CD4-positive, alpha-beta T cell (primary cell): ENCODE measurements around the gene SNX33. TPM values are rescaled to one million over a fixed set of nuclear protein-coding genes. Genes with fewer than 3 reads are reported as not detected.
"Not testable (repeated sequence)": the region's sequence is repeated elsewhere in the genome, so short reads cannot be mapped to it uniquely, and the experiment has no call there.

Experiments used
- ATAC-seq: fragments of 200-7000 bp; cut with Tn5 transposase; one replicate; pipeline ENCODE4 v1.10.0; 2022; ENCODE audit warnings: mild to moderate bottlenecking; ENCODE audit not compliant: poor library complexity
- CTCF ChIA-PET: fragments of 350-600 bp; sonication (Branson Sonifier 250); formaldehyde crosslinking; loops from one replicate; lab custom pipeline; 2021; ENCODE audit warnings: antibody characterized with exemption, inconsistent platforms; lab: Charles Lee
- POLR2A ChIA-PET: fragments of 350-600 bp; sonication (Branson Sonifier 250); formaldehyde crosslinking; loops from one replicate; lab custom pipeline; 2021; ENCODE audit warnings: antibody characterized with exemption, inconsistent platforms; lab: Charles Lee
- DNase-seq, 14 experiments: peaks; one replicate each; pipeline ENCODE4 v3.0.0-alpha.2; 2013 to 2020; ENCODE audit warnings: mixed read lengths in 2 of 14
- H3K27ac ChIP-seq, 2 donors: one replicate each; pipeline versions ENCODE4 v1.5.1 to v1.7.0; 2013; ENCODE audit warnings: low read length in 2 of 2, low read depth in 1 of 2, mild to moderate bottlenecking in 1 of 2
- H3K27me3 ChIP-seq, 2 experiments: 1 replicate in 1 of 2; 2 replicates in 1 of 2; pipeline versions ENCODE4 v1.6.1 to v1.7.0; 2013; ENCODE audit warnings: low read length in 2 of 2, control low read depth in 1 of 2, mild to moderate bottlenecking in 1 of 2, moderate library complexity in 1 of 2; ENCODE audit not compliant: insufficient read depth in 2 of 2, control insufficient read depth in 1 of 2
- H3K36me3 ChIP-seq: one replicate; pipeline ENCODE4 v1.6.1; 2013; ENCODE audit warnings: low read length, control low read depth; ENCODE audit not compliant: insufficient read depth
- H3K4me1 ChIP-seq: one replicate; pipeline ENCODE4 v1.6.1; 2013; ENCODE audit warnings: low read length, control low read depth; ENCODE audit not compliant: insufficient read depth
- H3K4me3 ChIP-seq: one replicate; pipeline ENCODE4 v1.5.1; 2013; ENCODE audit warnings: mild to moderate bottlenecking, low read length, moderate library complexity
- H3K9me3 ChIP-seq, 2 experiments: 1 replicate in 1 of 2; 2 replicates in 1 of 2; pipeline versions ENCODE4 v1.6.1 to v1.7.0; 2013; ENCODE audit warnings: low read length in 2 of 2, mild to moderate bottlenecking in 2 of 2, control low read depth in 1 of 2, moderate library complexity in 1 of 2; ENCODE audit not compliant: control insufficient read depth in 1 of 2, insufficient read depth in 1 of 2
- H3K27ac Mint-ChIP-seq: one replicate; pipeline ENCODE4 v1.8.0; 2020; ENCODE audit warnings: mixed read lengths
- H3K27me3 Mint-ChIP-seq: one replicate; pipeline ENCODE4 v1.8.0; 2021; ENCODE audit warnings: mixed read lengths
- H3K36me3 Mint-ChIP-seq: one replicate; pipeline ENCODE4 v1.8.0; 2021; ENCODE audit warnings: low read depth, mixed read lengths
- H3K4me1 Mint-ChIP-seq: one replicate; pipeline ENCODE4 v1.8.0; 2021; ENCODE audit warnings: low read depth, mixed read lengths
- H3K4me3 Mint-ChIP-seq: one replicate; pipeline ENCODE4 v1.8.0; 2020; ENCODE audit warnings: mild to moderate bottlenecking, mixed read lengths
- H3K9me3 Mint-ChIP-seq: one replicate; pipeline ENCODE4 v1.8.0; 2020; ENCODE audit warnings: mixed read lengths
- CTCF ChIP-seq: fragments of 200-600 bp; IDR thresholded peaks from one replicate; pipeline ENCODE4 v1.8.0; 2022; ENCODE audit warnings: antibody characterized with exemption, mild to moderate bottlenecking
- intact Hi-C, 2 experiments: fragments of 100-400 bp; cut with DNase I in 1 of 2; cut with micrococcal nuclease in 1 of 2; formaldehyde crosslinking; loops; one replicate each; pipeline versions ENCODE4 v1.15.1 to v1.9.0; 2023 to 2025; cut with DNase I, micrococcal nuclease
- total RNA-seq, 174 experiments: library from RNA in 2 of 174; stranded (reverse) in 2 of 174; gene quantifications; one replicate each; pipeline ENCODE4 v1.2.3 and lab custom pipeline; 2021 to 2026

SNX33 gene
- total RNA-seq, 2 experiments from 2014 or later = 0.59 to 0.82 TPM

GRCh38 chr15:75696854-75697259 lies 49.1 kb downstream of the SNX33 start:
- ChIA-PET CTCF (no interaction called here), POLR2A (no interaction called here)
- no peaks in the 10 kb centered on the region for H3K36me3 Mint-ChIP-seq
- no peak for ATAC-seq
- Histone ChIP-seq H3K36me3 (no peaks in the 10 kb centered on the region), H3K27ac (no peak overlapping the region), H3K4me1 (peaks cover 9% of the 10 kb centered on the region), H3K4me3 (no peak overlapping the region), H3K27me3 (peaks cover 0 to 4% of the 10 kb centered on the region in 2 experiments), H3K9me3 (no peaks in the 10 kb centered on the region)
- H3K9me3 Mint-ChIP-seq = no peaks in the 10 kb centered on the region
- H3K27ac Mint-ChIP-seq = no peak overlapping the region
- DNase-seq = no peak
- H3K4me3 Mint-ChIP-seq = no peak overlapping the region
- peaks cover 21% of the 10 kb centered on the region for H3K27me3 Mint-ChIP-seq
- peaks cover 7% of the 10 kb centered on the region for H3K4me1 Mint-ChIP-seq
- TF ChIP-seq CTCF = no peak
- intact Hi-C loops = no loop called here

GRCh38 chr15:75697523-75697922 lies 49.8 kb downstream of the SNX33 start:
- ATAC-seq (no peak), DNase-seq (no peak)
- Mint-ChIP-seq H3K4me3 (no peak overlapping the region), H3K4me1 (peaks cover 7% of the 10 kb centered on the region), H3K27me3 (peaks cover 16% of the 10 kb centered on the region), H3K9me3 (no peaks in the 10 kb centered on the region), H3K36me3 (no peaks in the 10 kb centered on the region), H3K27ac (no peak overlapping the region)
- Histone ChIP-seq H3K9me3 (no peaks in the 10 kb centered on the region), H3K36me3 (no peaks in the 10 kb centered on the region), H3K4me3 (no peak overlapping the region), H3K4me1 (peaks cover 9% of the 10 kb centered on the region), H3K27ac (no peak overlapping the region), H3K27me3 (peaks cover 0 to 4% of the 10 kb centered on the region in 2 experiments)
- ChIA-PET CTCF (no interaction called here), POLR2A (no interaction called here)
- TF ChIP-seq CTCF = no peak
- intact Hi-C loops = no loop called here

GRCh38 chr15:75697974-75698747 lies 50.4 kb downstream of the SNX33 start:
- H3K4me3 Mint-ChIP-seq, CTCF ChIA-PET, H3K27ac ChIP-seq, H3K36me3 Mint-ChIP-seq, intact Hi-C loops, DNase-seq, ATAC-seq, H3K9me3 Mint-ChIP-seq, H3K4me1 ChIP-seq, H3K27me3 ChIP-seq, H3K9me3 ChIP-seq, H3K27ac Mint-ChIP-seq, H3K36me3 ChIP-seq, H3K4me1 Mint-ChIP-seq, POLR2A ChIA-PET, H3K4me3 ChIP-seq: not testable (repeated sequence)
- peaks cover 13% of the 10 kb centered on the region for H3K27me3 Mint-ChIP-seq

GRCh38 chr15:75699517-75699916 lies 51.8 kb downstream of the SNX33 start:
- DNase-seq = peak in 1 of 14 experiments; percentile 31
- H3K36me3 ChIP-seq, intact Hi-C loops, H3K27ac Mint-ChIP-seq, H3K4me3 ChIP-seq, H3K9me3 Mint-ChIP-seq, H3K27me3 Mint-ChIP-seq, H3K27ac ChIP-seq, H3K27me3 ChIP-seq, POLR2A ChIA-PET, ATAC-seq, H3K4me1 Mint-ChIP-seq, H3K4me1 ChIP-seq, H3K4me3 Mint-ChIP-seq, H3K9me3 ChIP-seq, CTCF ChIA-PET, H3K36me3 Mint-ChIP-seq: not testable (repeated sequence)

GRCh38 chr15:75699961-75700874 lies 52.5 kb downstream of the SNX33 start:
- intact Hi-C loops, H3K27ac ChIP-seq, H3K36me3 Mint-ChIP-seq, H3K9me3 Mint-ChIP-seq, H3K27ac Mint-ChIP-seq, H3K9me3 ChIP-seq, CTCF ChIA-PET, H3K4me1 ChIP-seq, POLR2A ChIA-PET, H3K36me3 ChIP-seq, H3K27me3 ChIP-seq, H3K4me3 ChIP-seq, H3K4me1 Mint-ChIP-seq, H3K4me3 Mint-ChIP-seq, H3K27me3 Mint-ChIP-seq, ATAC-seq: not testable (repeated sequence)
- DNase-seq = peak in 2 of 14 experiments; percentile 60 to 65
